ENCODE results near the gene PLCL2. TPM values are rescaled to one million over a fixed set of nuclear protein-coding genes. Genes with fewer than 3 reads are reported as not detected.
"Not testable (repeated sequence)": the region's sequence is repeated elsewhere in the genome, so short reads cannot be mapped to it uniquely, and the experiment has no call there.

Gene PLCL2
- total and polyA plus RNA-seq, 5 experiments from 2014 or later, result 57.7 to 86.3 (median 84.4) TPM

- ATAC-seq (no peak), DNase-seq (no peak)
- Mint-ChIP-seq H3K36me3 (no peaks in the 10 kb centered on the region), H3K27ac (no peak overlapping the region), H3K9me3 (peaks cover 0 to 11% (median 4%) of the 10 kb centered on the region in 9 donors), H3K4me1 (peaks cover 0 to 4% (median 1%) of the 10 kb centered on the region in 4 donors), H3K4me3 (no peak overlapping the region), H3K27me3 (no peaks in the 10 kb centered on the region)
- POLR2A ChIA-PET, result no interaction called here
Observed at GRCh38 chr3:17110660-17111396, 226.1 kb downstream of the PLCL2 start.

DNA sequence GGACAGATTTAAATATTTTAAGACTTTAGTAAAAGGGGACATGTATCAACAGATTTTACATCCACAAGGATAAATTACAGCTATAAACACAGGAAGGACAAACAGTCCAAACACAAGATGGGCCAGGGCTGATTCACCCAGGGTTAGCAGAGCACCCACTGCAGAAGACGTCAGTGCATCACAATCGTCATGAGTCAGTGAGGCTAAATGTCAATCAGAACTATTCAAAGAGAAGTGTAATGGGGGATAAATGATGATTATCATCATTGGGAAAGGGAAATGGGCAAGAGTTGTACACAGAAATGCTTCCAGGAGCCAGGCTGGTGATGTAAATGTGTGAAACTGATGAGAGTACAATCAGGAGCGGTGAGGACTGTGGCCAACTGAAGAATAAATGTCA lies 226.8 kb downstream of the PLCL2 start:
- Mint-ChIP-seq H3K4me3 (no peak overlapping the region), H3K27me3 (no peaks in the 10 kb centered on the region), H3K27ac (no peak overlapping the region), H3K9me3 (peaks cover 0 to 6% (median under 1%) of the 10 kb centered on the region in 9 donors), H3K36me3 (no peaks in the 10 kb centered on the region), H3K4me1 (peaks cover 0 to 4% (median 1%) of the 10 kb centered on the region in 4 donors)
- ATAC-seq (no peak), DNase-seq (no peak)
- POLR2A ChIA-PET, result no interaction called here

GRCh38 chr3:17115186-17115585 lies 230.4 kb downstream of the PLCL2 start:
- H3K4me3 Mint-ChIP-seq, result no peak overlapping the region
- H3K27ac Mint-ChIP-seq, result no peak overlapping the region
- H3K36me3 Mint-ChIP-seq, result no peaks in the 10 kb centered on the region
- ATAC-seq (no peak), DNase-seq (no peak)
- peaks cover 0 to 4% (median 1%) of the 10 kb centered on the region in 4 donors for H3K4me1 Mint-ChIP-seq
- POLR2A ChIA-PET, result interaction anchor here (0.8 kb wide), 1 partner anchor 8 kb away, joined by 3 read pairs; no protein-coding TSS in a partner anchor
- no peaks in the 10 kb centered on the region for H3K27me3 Mint-ChIP-seq
- H3K9me3 Mint-ChIP-seq, result no peaks in the 10 kb centered on the region

GRCh38 chr3:17116007-17116600 lies 231.3 kb downstream of the PLCL2 start:
- no peak for DNase-seq
- H3K4me3 Mint-ChIP-seq, result no peak overlapping the region

DNA sequence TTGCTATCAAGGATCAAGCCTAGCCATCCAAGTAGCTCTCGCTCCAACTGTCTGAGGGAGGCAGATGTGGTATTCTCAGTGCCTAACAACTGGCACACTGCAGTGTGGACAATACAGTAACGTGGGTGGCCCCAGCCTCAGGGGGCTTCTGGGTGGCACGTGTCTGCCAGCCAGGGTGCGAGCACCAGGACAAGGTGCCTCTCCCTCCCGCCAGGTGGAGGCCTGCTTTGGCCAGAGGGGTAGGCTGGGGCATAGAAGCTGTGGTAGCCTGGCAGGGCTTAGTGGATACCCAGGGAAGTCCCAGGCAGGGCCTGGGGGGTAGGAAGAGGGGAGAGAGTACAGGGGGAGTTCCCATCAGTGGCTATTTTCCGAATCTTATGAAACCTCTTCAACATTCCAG lies 234.0 kb downstream of the PLCL2 start:
- peaks cover 0 to 10% (median 0%) of the 10 kb centered on the region in 9 donors for H3K9me3 Mint-ChIP-seq
- POLR2A ChIA-PET, result no interaction called here
- no peak overlapping the region for H3K4me3 Mint-ChIP-seq
- H3K4me1 Mint-ChIP-seq, result no peaks in the 10 kb centered on the region
- ATAC-seq (no peak), DNase-seq (no peak)
- H3K27ac Mint-ChIP-seq, result peak overlapping the region in 1 of 10 donors; percentile 54
- no peaks in the 10 kb centered on the region for H3K27me3 Mint-ChIP-seq
- H3K36me3 Mint-ChIP-seq, result no peaks in the 10 kb centered on the region

More at GRCh38 chr3:17116007-17116600, 231.3 kb downstream of the PLCL2 start:
- Mint-ChIP-seq H3K27ac (no peak overlapping the region), H3K9me3 (no peaks in the 10 kb centered on the region), H3K36me3 (no peaks in the 10 kb centered on the region), H3K27me3 (no peaks in the 10 kb centered on the region), H3K4me1 (no peaks in the 10 kb centered on the region)
- POLR2A ChIA-PET, result no interaction called here
- ATAC-seq, result no peak

DNA sequence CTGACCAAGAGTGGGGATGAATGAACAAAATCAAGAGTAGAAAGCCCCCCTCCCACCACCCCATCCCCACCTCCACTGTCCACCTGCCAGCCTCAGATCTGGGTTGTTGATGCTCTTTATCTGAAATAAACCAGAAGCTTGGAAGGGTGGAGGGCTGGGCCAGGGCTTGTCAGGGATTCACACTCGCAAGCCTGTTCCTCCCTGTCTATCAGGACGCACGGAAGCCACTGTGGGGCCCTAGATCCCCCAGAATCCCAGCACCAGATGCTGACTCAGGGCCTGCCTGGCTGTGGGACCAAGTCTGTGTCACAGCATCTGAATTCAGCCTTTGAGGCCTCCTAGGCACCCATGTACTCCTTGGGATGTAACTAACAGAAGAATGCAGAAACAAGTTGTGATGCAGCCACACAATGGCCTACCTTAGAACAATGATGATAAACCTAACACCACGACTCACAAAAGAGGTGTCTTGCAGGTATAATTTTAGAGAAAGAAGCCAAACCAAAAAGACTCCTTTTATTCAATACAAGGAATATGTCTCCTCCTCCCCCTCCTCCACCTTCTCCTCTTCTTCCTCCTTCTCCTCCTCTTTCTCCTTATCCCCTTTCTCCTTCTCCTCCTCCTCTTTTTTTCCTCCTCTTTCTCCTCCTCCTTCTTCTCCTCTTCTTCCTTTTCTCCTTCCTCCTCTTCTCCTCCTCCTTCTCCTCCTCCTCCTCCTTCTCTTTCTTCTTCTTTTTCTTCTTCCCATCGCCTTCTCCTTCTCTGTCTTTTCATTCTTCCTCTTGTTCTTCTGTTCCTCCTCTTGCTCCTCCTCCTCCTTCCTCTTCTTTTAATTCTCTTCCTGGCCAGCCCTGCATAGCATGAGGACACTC lies 234.7 kb downstream of the PLCL2 start:
- H3K36me3 Mint-ChIP-seq, result no peaks in the 10 kb centered on the region
- no peak overlapping the region for H3K4me3 Mint-ChIP-seq
- no peaks in the 10 kb centered on the region for H3K27me3 Mint-ChIP-seq
- H3K4me1 Mint-ChIP-seq, result no peaks in the 10 kb centered on the region
- H3K9me3 Mint-ChIP-seq, result peaks cover 0 to 10% (median 0%) of the 10 kb centered on the region in 9 donors
- no peak for DNase-seq
- POLR2A ChIA-PET, result no interaction called here
- no peak for ATAC-seq
- peak overlapping the region in 2 of 10 donors; percentile 40 to 54 for H3K27ac Mint-ChIP-seq

- Mint-ChIP-seq H3K9me3 (peaks cover 0 to 10% (median 0%) of the 10 kb centered on the region in 9 donors), H3K27me3 (no peaks in the 10 kb centered on the region), H3K4me3 (no peak overlapping the region), H3K36me3 (no peaks in the 10 kb centered on the region), H3K27ac (peak overlapping the region in 1 of 10 donors; percentile 54), H3K4me1 (no peaks in the 10 kb centered on the region)
- POLR2A ChIA-PET, result no interaction called here
- DNase-seq (no peak), ATAC-seq (no peak)
Observed at GRCh38 chr3:17120115-17120514, 235.4 kb downstream of the PLCL2 start.

GRCh38 chr3:17121336-17121735 lies 236.6 kb downstream of the PLCL2 start:
- H3K27me3 Mint-ChIP-seq, result no peaks in the 10 kb centered on the region
- H3K9me3 Mint-ChIP-seq, result peaks cover 0 to 10% (median 0%) of the 10 kb centered on the region in 9 donors
- no peaks in the 10 kb centered on the region for H3K36me3 Mint-ChIP-seq
- POLR2A ChIA-PET, result no interaction called here
- no peak overlapping the region for H3K4me3 Mint-ChIP-seq
- DNase-seq (no peak), ATAC-seq (no peak)
- H3K27ac Mint-ChIP-seq, result no peak overlapping the region
- H3K4me1 Mint-ChIP-seq, result no peaks in the 10 kb centered on the region

GRCh38 chr3:17122758-17123157 lies 238.0 kb downstream of the PLCL2 start:
- no peaks in the 10 kb centered on the region for H3K36me3 Mint-ChIP-seq
- H3K27ac Mint-ChIP-seq, result no peak overlapping the region
- no peaks in the 10 kb centered on the region for H3K27me3 Mint-ChIP-seq
- peaks cover 0 to 10% (median 2%) of the 10 kb centered on the region in 9 donors for H3K9me3 Mint-ChIP-seq
- H3K4me3 Mint-ChIP-seq, result no peak overlapping the region
- POLR2A ChIA-PET, result interaction anchor here (0.7 kb wide), 1 partner anchor 8 kb away, joined by 3 read pairs; no protein-coding TSS in a partner anchor
- H3K4me1 Mint-ChIP-seq, result no peaks in the 10 kb centered on the region
- ATAC-seq (no peak), DNase-seq (no peak)

GRCh38 chr3:17125738-17126442 lies 241.1 kb downstream of the PLCL2 start:
- no peak overlapping the region for H3K4me3 Mint-ChIP-seq
- peaks cover 0 to 4% (median 2%) of the 10 kb centered on the region in 3 donors for H3K36me3 Mint-ChIP-seq
- POLR2A ChIA-PET, result no interaction called here
- peaks cover 0 to 13% (median 5%) of the 10 kb centered on the region in 9 donors for H3K9me3 Mint-ChIP-seq
- H3K27me3 Mint-ChIP-seq, result no peaks in the 10 kb centered on the region
- no peak for ATAC-seq
- peaks cover 0 to 7% (median 0%) of the 10 kb centered on the region in 4 donors for H3K4me1 Mint-ChIP-seq
- no peak overlapping the region for H3K27ac Mint-ChIP-seq
- no peak for DNase-seq

DNA sequence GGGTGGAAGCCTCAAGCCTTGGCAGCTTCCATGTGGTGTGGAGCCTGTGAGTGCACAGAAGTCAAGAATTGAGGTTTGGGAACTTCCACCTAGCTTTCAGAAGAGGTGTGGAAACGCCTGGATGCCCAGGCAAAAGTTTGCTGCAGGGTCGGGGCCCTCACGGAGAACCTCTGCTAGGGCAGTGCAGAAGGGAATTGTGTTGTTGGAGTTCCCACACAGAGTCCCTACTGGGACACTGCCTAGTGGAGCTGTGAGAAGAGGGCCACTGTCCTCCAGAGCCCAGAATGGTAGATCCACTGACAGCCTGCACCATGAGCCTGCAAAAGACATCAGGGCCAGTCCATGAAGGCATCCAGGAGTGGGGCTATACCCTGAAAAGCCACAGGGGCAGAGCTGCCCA lies 243.9 kb downstream of the PLCL2 start:
- H3K4me3 Mint-ChIP-seq, H3K27me3 Mint-ChIP-seq, H3K36me3 Mint-ChIP-seq, POLR2A ChIA-PET, DNase-seq, ATAC-seq, H3K4me1 Mint-ChIP-seq, H3K27ac Mint-ChIP-seq, H3K9me3 Mint-ChIP-seq: not testable (repeated sequence)

DNA sequence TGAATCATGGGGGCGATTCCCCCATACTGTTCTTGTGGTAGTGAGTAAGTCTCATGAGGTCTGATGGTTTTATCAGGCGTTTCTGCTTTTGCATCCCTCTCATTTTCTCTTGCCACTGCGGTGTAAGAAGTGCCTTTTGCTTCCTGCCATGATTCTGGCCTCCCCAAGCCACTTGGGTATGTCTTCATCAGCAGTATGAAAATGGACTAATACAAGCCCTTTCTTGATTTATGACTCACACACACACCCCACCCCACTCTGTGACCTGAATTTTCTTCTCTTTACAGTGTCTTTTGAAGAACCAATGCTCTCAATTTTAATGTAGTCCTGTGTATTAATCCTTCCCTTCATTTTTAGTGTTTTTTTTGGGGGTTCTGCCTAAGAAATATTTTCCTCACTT lies 244.8 kb downstream of the PLCL2 start:
- Mint-ChIP-seq H3K27ac (no peak overlapping the region), H3K27me3 (no peaks in the 10 kb centered on the region), H3K36me3 (peaks cover 0 to 4% (median 2%) of the 10 kb centered on the region in 3 donors), H3K4me1 (peaks cover 0 to 7% (median 0%) of the 10 kb centered on the region in 4 donors), H3K4me3 (no peak overlapping the region), H3K9me3 (peaks cover 0 to 10% (median 3%) of the 10 kb centered on the region in 9 donors)
- DNase-seq, result no peak
- POLR2A ChIA-PET, result no interaction called here
- ATAC-seq, result no peak
